A549 (cell line): ENCODE results near the gene KLRK1. TPM values are rescaled to one million over a fixed set of nuclear protein-coding genes. Genes with fewer than 3 reads are reported as not detected.
"Not testable (repeated sequence)": the region's sequence is repeated elsewhere in the genome, so short reads cannot be mapped to it uniquely, and the experiment has no call there.

Experiments used
- ATAC-seq, 2 experiments: fragments of 200-7000 bp in 1 of 2; fragments of >200 bp in 1 of 2; cut with Nextera tagmentation in 1 of 2; cut with Tn5 transposase in 1 of 2; 3 replicates each; pipeline versions ENCODE4 v1.8.0 to v1.9.1; 2018 to 2020; ENCODE audit warnings: mild to moderate bottlenecking in 1 of 2, moderate library complexity in 1 of 2
- CTCF ChIA-PET: fragments of 300-600 bp; sonication (Branson Sonifier 250); formaldehyde crosslinking; extraction: SDS; loops from one replicate; lab custom pipeline; 2021; ENCODE audit warnings: antibody characterized with exemption, inconsistent platforms; lab: Yijun Ruan, JAX
- POLR2A ChIA-PET: fragments of 350-600 bp; formaldehyde crosslinking; extraction: SDS; loops from one replicate; lab custom pipeline; 2021; ENCODE audit warnings: antibody characterized with exemption, inconsistent platforms; lab: Yijun Ruan, JAX
- DNase-seq, 2 experiments: peaks; one replicate each; pipeline versions ENCODE4 v3.0.0 to v3.0.0-alpha.2; 2011 to 2016; ENCODE audit warnings: low read depth in 1 of 2, low spot score in 1 of 2
- FAIRE-seq: peaks from 2 replicates; lab custom pipeline; 2011; peaks lifted over from hg19 to GRCh38; lab: Jason Lieb, UNC
- H3K27ac ChIP-seq, 2 experiments: fragments of >200 bp; sonication (Bioruptor Twin); formaldehyde crosslinking; 3 replicates each; pipeline ENCODE4 v1.5.1; 2016 to 2017
- H3K4me1 ChIP-seq: fragments of >200 bp; sonication (Bioruptor Twin); formaldehyde crosslinking; 3 replicates; pipeline ENCODE4 v1.6.1; 2016
- H3K4me2 ChIP-seq: fragments of >200 bp; sonication (Bioruptor Twin); formaldehyde crosslinking; 3 replicates; pipeline ENCODE4 v1.6.1; 2016
- H3K4me3 ChIP-seq: fragments of >200 bp; sonication (Bioruptor Twin); formaldehyde crosslinking; 3 replicates; pipeline ENCODE4 v1.5.1; 2016
- H3K9me3 ChIP-seq: fragments of >200 bp; sonication (Bioruptor Twin); formaldehyde crosslinking; 3 replicates; pipeline ENCODE4 v1.6.1; 2016
- BHLHE40 ChIP-seq: IDR thresholded peaks from 2 replicates; pipeline ENCODE4 v1.6.1; 2012; ENCODE audit warnings: low read depth, low read length, inconsistent platforms
- CEBPB ChIP-seq, 2 experiments: fragments of >200 bp in 1 of 2; sonication (Bioruptor Twin) in 1 of 2; formaldehyde crosslinking in 1 of 2; IDR thresholded peaks; 2 replicates each; pipeline ENCODE4 v1.6.1; 2012 to 2016
- CHD2 ChIP-seq: fragments of 150-350 bp; IDR thresholded peaks from 2 replicates; pipeline ENCODE4 v1.6.1; 2014; ENCODE audit warnings: low read length; ENCODE audit not compliant: partially characterized antibody
- CTCF ChIP-seq: fragments of >200 bp; sonication (Bioruptor Twin); formaldehyde crosslinking; IDR thresholded peaks from 3 replicates; pipeline ENCODE4 v1.5.1; 2016
- EHMT2 ChIP-seq: fragments of 200-600 bp; sonication (generic); IDR thresholded peaks from 2 replicates; pipeline ENCODE4 v1.6.1; 2016; ENCODE audit warnings: antibody characterized with exemption, low read depth, mild to moderate bottlenecking, moderate library complexity
- FOSB ChIP-seq: fragments of 250-450 bp; sonication (Bioruptor Pico); IDR thresholded peaks from 2 replicates; pipeline ENCODE4 v1.5.0; 2020; ENCODE audit warnings: mild to moderate bottlenecking, moderate library complexity
- FOXS1 ChIP-seq: fragments of 250-450 bp; sonication (Bioruptor Pico); IDR thresholded peaks from 2 replicates; pipeline ENCODE4 v1.5.0; 2020; ENCODE audit warnings: mild to moderate bottlenecking, moderate library complexity
- HEYL ChIP-seq: fragments of 250-450 bp; sonication (Bioruptor Pico); IDR thresholded peaks from 2 replicates; pipeline ENCODE4 v1.8.0; 2021; ENCODE audit warnings: mild to moderate bottlenecking, moderate library complexity
- HMGXB4 ChIP-seq: fragments of 250-450 bp; sonication (Bioruptor Pico); IDR thresholded peaks from 2 replicates; pipeline ENCODE4 v1.5.0; 2021; ENCODE audit warnings: mild to moderate bottlenecking, moderate library complexity, borderline replicate concordance
- HOXA7 ChIP-seq: fragments of 250-450 bp; sonication (Bioruptor Pico); IDR thresholded peaks from 2 replicates; pipeline ENCODE4 v1.5.0; 2020; ENCODE audit warnings: mild to moderate bottlenecking, moderate library complexity
- HOXB5 ChIP-seq: fragments of 250-450 bp; sonication (Bioruptor Pico); IDR thresholded peaks from 2 replicates; pipeline ENCODE4 v1.5.0; 2020; ENCODE audit warnings: mild to moderate bottlenecking, moderate library complexity
- KDM5A ChIP-seq: fragments of 200-600 bp; sonication (generic); IDR thresholded peaks from 2 replicates; pipeline ENCODE4 v1.6.1; 2016; ENCODE audit warnings: antibody characterized with exemption, mild to moderate bottlenecking
- MAZ ChIP-seq: fragments of 150-350 bp; IDR thresholded peaks from 2 replicates; pipeline ENCODE4 v1.6.1; 2014; ENCODE audit warnings: antibody characterized with exemption, low read depth, low read length, borderline replicate concordance
- MYC ChIP-seq: IDR thresholded peaks from 2 replicates; pipeline ENCODE4 v1.6.1; 2012; ENCODE audit warnings: mild to moderate bottlenecking, inconsistent platforms, low read length, improper control_type of control experiment, borderline replicate concordance
- NFE2L2 ChIP-seq: fragments of 150-350 bp; conservative IDR thresholded peaks from 2 replicates; pipeline ENCODE4 v1.6.1; 2014; ENCODE audit warnings: low read length
- NR3C1 ChIP-seq: fragments of >200 bp; sonication (Bioruptor Twin); formaldehyde crosslinking; IDR thresholded peaks from 3 replicates; pipeline ENCODE4 v1.6.1; 2017
- RAD21 ChIP-seq, 2 experiments: fragments of >200 bp in 1 of 2; sonication (Bioruptor Twin) in 1 of 2; formaldehyde crosslinking in 1 of 2; IDR thresholded peaks in 1 of 2; conservative IDR thresholded peaks in 1 of 2; 2 replicates in 1 of 2; 3 replicates in 1 of 2; pipeline ENCODE4 v1.6.1; 2012 to 2018; ENCODE audit warnings: inconsistent platforms in 1 of 2
- RNF2 ChIP-seq: fragments of 200-600 bp; sonication (generic); IDR thresholded peaks from 2 replicates; pipeline ENCODE4 v1.6.1; 2016; ENCODE audit warnings: low read depth, mild to moderate bottlenecking, antibody characterized with exemption, moderate library complexity, borderline replicate concordance
- SMC3 ChIP-seq: fragments of >200 bp; sonication (Bioruptor Twin); formaldehyde crosslinking; IDR thresholded peaks from 3 replicates; pipeline ENCODE4 v1.6.1; 2018; ENCODE audit warnings: inconsistent platforms
- SREBF2 ChIP-seq: fragments of 450-650 bp; IDR thresholded peaks from 2 replicates; pipeline ENCODE4 v1.6.1; 2014; ENCODE audit warnings: mild to moderate bottlenecking, moderate library complexity
- TFCP2L1 ChIP-seq: fragments of 250-450 bp; sonication (Bioruptor Pico); IDR thresholded peaks from 2 replicates; pipeline ENCODE4 v1.5.0; 2021; ENCODE audit warnings: mild to moderate bottlenecking
- ZFP36 ChIP-seq: fragments of 450-650 bp; IDR thresholded peaks from 2 replicates; pipeline ENCODE4 v1.6.1; 2014; ENCODE audit warnings: borderline replicate concordance; ENCODE audit not compliant: partially characterized antibody
- WGBS: methylation state at CpG from one replicate; pipeline ENCODE4 v1.1.6; 2017; ENCODE audit errors: missing lambda C conversion rate; 5-methylcytosine and 5-hydroxymethylcytosine counted together
- polyA plus RNA-seq, 4 experiments: library from polyadenylated mRNA; depleted of rRNA in 3 of 4; stranded (reverse); fragments of >200 nt; fragmentation: RNase III in 1 of 4; extraction: RNeasy Plus Mini Kit Qiagen cat#74134 plus additional on column Dnase treatment in 1 of 4; gene quantifications; 2 replicates in 3 of 4; 3 replicates in 1 of 4; pipeline ENCODE4 v1.2.3, GENCODE V29; 2011 to 2017
- TF ChIP-seq, protein P1 (sequence below): IDR thresholded peaks from 2 replicates; pipeline ENCODE4 v1.6.1; 2012

KLRK1 gene
- polyA plus RNA-seq, 2 of the 4 experiments (the other 2 are of a cell fraction) = not detected

DNA sequence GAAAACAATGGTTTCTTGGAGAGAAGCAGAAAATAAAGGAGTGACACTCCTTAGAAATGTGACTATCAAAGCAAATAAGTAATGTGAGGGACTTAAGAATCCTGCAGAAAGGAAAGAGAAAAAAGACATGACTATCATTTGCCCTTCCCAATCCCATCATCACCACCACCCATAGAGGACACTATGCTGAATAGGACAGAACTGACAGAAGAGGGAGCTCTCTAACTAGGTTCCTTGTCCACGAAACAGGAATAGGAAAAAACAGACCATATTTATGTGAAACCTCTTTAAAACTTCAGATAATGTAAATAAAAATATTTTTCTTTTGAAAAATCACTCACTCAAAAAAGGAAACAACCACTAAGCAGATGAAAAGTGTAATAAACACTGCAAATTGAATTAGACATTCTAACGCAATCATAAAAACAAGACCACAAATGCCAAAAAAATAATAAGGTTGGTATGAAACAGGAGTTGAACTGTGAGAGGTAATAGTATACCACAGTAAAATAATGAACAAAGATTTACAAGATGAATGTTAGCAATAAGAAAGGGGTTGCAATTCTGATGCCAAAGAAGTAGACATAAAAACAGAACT, 58.1 kb downstream of the KLRK1 start:
- H3K4me3 ChIP-seq = no peak overlapping the region
- POLR2A ChIA-PET = no interaction called here
- CTCF ChIA-PET = interaction anchor here (0.6 to 3.6 kb wide), 9 partner anchors 8 to 388 kb away, joined by 3 to 26 read pairs (median 5); no protein-coding TSS in a partner anchor
- peaks cover 6% of the 10 kb centered on the region; the same call in 2 of the 3 replicates for H3K9me3 ChIP-seq
- FAIRE-seq (peak; percentile 92), DNase-seq (peak; percentile 59 to 68), ATAC-seq (peak; percentile 92 to 95)
- H3K27ac ChIP-seq = no peak overlapping the region
- no peaks in the 10 kb centered on the region for H3K4me1 ChIP-seq
- H3K4me2 ChIP-seq = no peak overlapping the region
- TF ChIP-seq, protein P1, sequence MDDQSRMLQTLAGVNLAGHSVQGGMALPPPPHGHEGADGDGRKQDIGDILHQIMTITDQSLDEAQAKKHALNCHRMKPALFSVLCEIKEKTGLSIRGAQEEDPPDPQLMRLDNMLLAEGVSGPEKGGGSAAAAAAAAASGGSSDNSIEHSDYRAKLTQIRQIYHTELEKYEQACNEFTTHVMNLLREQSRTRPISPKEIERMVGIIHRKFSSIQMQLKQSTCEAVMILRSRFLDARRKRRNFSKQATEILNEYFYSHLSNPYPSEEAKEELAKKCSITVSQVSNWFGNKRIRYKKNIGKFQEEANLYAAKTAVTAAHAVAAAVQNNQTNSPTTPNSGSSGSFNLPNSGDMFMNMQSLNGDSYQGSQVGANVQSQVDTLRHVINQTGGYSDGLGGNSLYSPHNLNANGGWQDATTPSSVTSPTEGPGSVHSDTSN = no peak
- TF ChIP-seq BHLHE40 = no peak
- no peak for TF ChIP-seq HOXA7 (CRISPR knock-in tag)
- TF ChIP-seq TFCP2L1 (CRISPR knock-in tag) = no peak
- peak; percentile 95 for TF ChIP-seq SMC3
- no peak for TF ChIP-seq EHMT2
- no peak for TF ChIP-seq ZFP36
- no peak for TF ChIP-seq HMGXB4
- TF ChIP-seq RNF2 = no peak
- no peak for TF ChIP-seq HOXB5 (CRISPR knock-in tag)
- TF ChIP-seq FOSB (CRISPR knock-in tag) = no peak
- TF ChIP-seq MAZ = no peak
- no peak for TF ChIP-seq CEBPB (IDR thresholded peaks at IDR 0.05)
- TF ChIP-seq FOXS1 = no peak
- peak; percentile 89 for TF ChIP-seq CTCF
- no peak for TF ChIP-seq HEYL (CRISPR knock-in tag)
- TF ChIP-seq NR3C1 = no peak
- TF ChIP-seq RAD21 (conservative IDR thresholded peaks at IDR 0.05 in 1 of 2, IDR thresholded peaks at IDR 0.05 in 1 of 2) = peak; percentile 92 to 96
- TF ChIP-seq CHD2 = no peak
- TF ChIP-seq NFE2L2 = no peak
- TF ChIP-seq MYC = no peak
- TF ChIP-seq KDM5A = no peak
- no peak for TF ChIP-seq SREBF2
- WGBS = 46% methylated on average over 2 of the region's 2 CpGs

GRCh38 chr12:10328691-10329090, 61.1 kb downstream of the KLRK1 start:
- WGBS = 39% methylated on average over 2 of the region's 2 CpGs
- FAIRE-seq = not testable (repeated sequence)

More at GRCh38 chr12:10328691-10329090, 61.1 kb downstream of the KLRK1 start:
- H3K9me3 ChIP-seq, H3K27ac ChIP-seq, POLR2A ChIA-PET, DNase-seq, H3K4me3 ChIP-seq, H3K4me1 ChIP-seq, ATAC-seq, H3K4me2 ChIP-seq: not testable (repeated sequence)
- CTCF ChIA-PET = interaction anchor here (2.1 kb wide), 1 partner anchor 93 kb away, joined by 4 read pairs; no protein-coding TSS in a partner anchor

Other genes with a start within 250 kb of the KLRK1 start
- 0.59 and 0.95 TPM in 2 replicates for gene OLR1, start 217.9 kb downstream of the KLRK1 start, polyA plus RNA-seq (2011; rRNA removed)
- 0.44 to 0.92 TPM (median 0.81 TPM) in 3 replicates for gene OLR1, start 217.9 kb downstream of the KLRK1 start, polyA plus RNA-seq (2017; fragmentation: RNase III; extraction: RNeasy Plus Mini Kit Qiagen cat#74134 plus additional on column Dnase treatment)
- 0.08 and 0.39 TPM in 2 replicates for gene TMEM52B, start 211.0 kb downstream of the KLRK1 start, polyA plus RNA-seq (2011; rRNA removed)
- 0.05 to 0.08 TPM (median 0.05 TPM) in 3 replicates for gene TMEM52B, start 211.0 kb downstream of the KLRK1 start, polyA plus RNA-seq (2017; fragmentation: RNase III; extraction: RNeasy Plus Mini Kit Qiagen cat#74134 plus additional on column Dnase treatment)
- gene GABARAPL1, start 177.2 kb downstream of the KLRK1 start, polyA plus RNA-seq (2011; rRNA removed) = 46.2 and 58.6 TPM in 2 replicates
- 28.7 to 37.8 TPM (median 35.9 TPM) in 3 replicates for gene GABARAPL1, start 177.2 kb downstream of the KLRK1 start, polyA plus RNA-seq (2017; fragmentation: RNase III; extraction: RNeasy Plus Mini Kit Qiagen cat#74134 plus additional on column Dnase treatment)
- 0.01 TPM in 1 of 2 replicates, not detected in the other for gene KLRD1, start 82.2 kb downstream of the KLRK1 start, polyA plus RNA-seq (2011; rRNA removed)
- gene KLRD1, start 82.2 kb downstream of the KLRK1 start, polyA plus RNA-seq (2017; fragmentation: RNase III; extraction: RNeasy Plus Mini Kit Qiagen cat#74134 plus additional on column Dnase treatment) = not detected in 3 replicates
- gene KLRC4, start 19.7 kb upstream of the KLRK1 start, polyA plus RNA-seq (2011; rRNA removed) = not detected in 2 replicates
- gene KLRC4, start 19.7 kb upstream of the KLRK1 start, polyA plus RNA-seq (2017; fragmentation: RNase III; extraction: RNeasy Plus Mini Kit Qiagen cat#74134 plus additional on column Dnase treatment) = not detected in 3 replicates
- 0.10 TPM in 1 of 2 replicates, not detected in the other for gene KLRC3, start 30.6 kb upstream of the KLRK1 start, polyA plus RNA-seq (2011; rRNA removed)
- not detected in 3 replicates for gene KLRC3, start 30.6 kb upstream of the KLRK1 start, polyA plus RNA-seq (2017; fragmentation: RNase III; extraction: RNeasy Plus Mini Kit Qiagen cat#74134 plus additional on column Dnase treatment)
- 0.52 and 0.83 TPM in 2 replicates for gene KLRC2, start 46.0 kb upstream of the KLRK1 start, polyA plus RNA-seq (2011; rRNA removed)
- 0.25 to 0.42 TPM in 2 of 3 replicates, not detected in the other for gene KLRC2, start 46.0 kb upstream of the KLRK1 start, polyA plus RNA-seq (2017; fragmentation: RNase III; extraction: RNeasy Plus Mini Kit Qiagen cat#74134 plus additional on column Dnase treatment)
- not detected in 2 replicates for gene KLRC1, start 63.3 kb upstream of the KLRK1 start, polyA plus RNA-seq (2011; rRNA removed)
- not detected in 3 replicates for gene KLRC1, start 63.3 kb upstream of the KLRK1 start, polyA plus RNA-seq (2017; fragmentation: RNase III; extraction: RNeasy Plus Mini Kit Qiagen cat#74134 plus additional on column Dnase treatment)
- 0.93 and 1.9 TPM in 2 replicates for gene EIF2S3B, start 115.8 kb upstream of the KLRK1 start, polyA plus RNA-seq (2011; rRNA removed)
- 1.1 to 2.0 TPM (median 1.4 TPM) in 3 replicates for gene EIF2S3B, start 115.8 kb upstream of the KLRK1 start, polyA plus RNA-seq (2017; fragmentation: RNase III; extraction: RNeasy Plus Mini Kit Qiagen cat#74134 plus additional on column Dnase treatment)
- gene MAGOHB, start 223.6 kb upstream of the KLRK1 start, polyA plus RNA-seq (2011; rRNA removed) = 43.1 and 90.5 TPM in 2 replicates
- 83.4 to 93.3 TPM (median 83.5 TPM) in 3 replicates for gene MAGOHB, start 223.6 kb upstream of the KLRK1 start, polyA plus RNA-seq (2017; fragmentation: RNase III; extraction: RNeasy Plus Mini Kit Qiagen cat#74134 plus additional on column Dnase treatment)